HEK293 (cell line): Measurements from ENCODE around the gene FGA.

ENCODE experiments used
- CTCF ChIA-PET: fragments of 350-600 bp; formaldehyde crosslinking; extraction: SDS; loops from one replicate; lab custom pipeline; 2021; ENCODE audit warnings: antibody characterized with exemption; lab: Yijun Ruan, JAX
- POLR2A ChIA-PET: fragments of 300-600 bp; formaldehyde crosslinking; extraction: SDS; loops from one replicate; lab custom pipeline; 2020; ENCODE audit warnings: antibody characterized with exemption, inconsistent platforms; lab: Yijun Ruan, JAX
- H3K27ac ChIP-seq: fragments of 200-500 bp; sonication (Bioruptor generic); 2 replicates; pipeline ENCODE4 v1.5.1; 2014; ENCODE audit warnings: low read depth, low read length, control low read depth, inconsistent platforms; ENCODE audit errors: extremely low read depth
- H3K36me3 ChIP-seq, 2 experiments: fragments of 200-500 bp in 1 of 2; sonication (Bioruptor generic) in 1 of 2; 1 replicate in 1 of 2; 2 replicates in 1 of 2; pipeline ENCODE4 v1.5.1; 2014 to 2017; ENCODE audit warnings: inconsistent platforms in 2 of 2, low read length in 2 of 2; ENCODE audit not compliant: control insufficient read depth in 2 of 2, insufficient read depth in 1 of 2
- H3K4me1 ChIP-seq: fragments of 200-500 bp; sonication (Bioruptor generic); 2 replicates; pipeline ENCODE4 v1.5.1; 2014; ENCODE audit warnings: mild to moderate bottlenecking, low read length, inconsistent platforms; ENCODE audit not compliant: control insufficient read depth, insufficient read depth
- H3K4me3 ChIP-seq: 2 replicates; pipeline ENCODE4 v1.5.1; 2011; ENCODE audit warnings: low read depth, mild to moderate bottlenecking, control low read depth, low read length, moderate library complexity
- H3K9me3 ChIP-seq: fragments of 200-500 bp; sonication (Bioruptor generic); 2 replicates; pipeline ENCODE4 v1.5.1; 2014; ENCODE audit warnings: low read depth, low read length, inconsistent platforms; ENCODE audit not compliant: control insufficient read depth, insufficient read depth
- EGR2 ChIP-seq: fragments of 450-650 bp; formaldehyde crosslinking; IDR thresholded peaks from 2 replicates; pipeline ENCODE4 v1.5.1; 2016; ENCODE audit warnings: low read depth, missing biosample characterization, missing genetic modification characterization
- GLIS2 ChIP-seq: fragments of 450-650 bp; formaldehyde crosslinking; IDR thresholded peaks from 2 replicates; pipeline ENCODE4 v1.5.1; 2016; ENCODE audit warnings: missing biosample characterization, missing genetic modification characterization
- KLF1 ChIP-seq: fragments of 450-650 bp; formaldehyde crosslinking; IDR thresholded peaks from 2 replicates; pipeline ENCODE4 v1.5.1; 2016; ENCODE audit warnings: missing biosample characterization, missing genetic modification characterization
- REPIN1 ChIP-seq: fragments of 450-650 bp; formaldehyde crosslinking; IDR thresholded peaks from 2 replicates; pipeline ENCODE4 v1.5.1; 2017; ENCODE audit warnings: missing biosample characterization, missing genetic modification characterization, low read depth
- YY2 ChIP-seq: fragments of 450-650 bp; formaldehyde crosslinking; IDR thresholded peaks from 2 replicates; pipeline ENCODE4 v1.5.1; 2016; ENCODE audit warnings: missing biosample characterization, missing genetic modification characterization
- ZBTB21 ChIP-seq: fragments of 450-650 bp; formaldehyde crosslinking; IDR thresholded peaks from 2 replicates; pipeline ENCODE4 v1.5.1; 2017; ENCODE audit warnings: missing biosample characterization, missing genetic modification characterization
- ZFP3 ChIP-seq: fragments of 450-650 bp; formaldehyde crosslinking; IDR thresholded peaks from 2 replicates; pipeline ENCODE4 v1.5.1; 2016; ENCODE audit warnings: low read depth, missing biosample characterization, missing genetic modification characterization
- ZNF114 ChIP-seq: fragments of 450-650 bp; formaldehyde crosslinking; IDR thresholded peaks from 2 replicates; pipeline ENCODE4 v1.5.0; 2017; ENCODE audit warnings: missing biosample characterization, missing genetic modification characterization
- ZNF132 ChIP-seq: fragments of 450-650 bp; formaldehyde crosslinking; IDR thresholded peaks from 2 replicates; pipeline ENCODE4 v1.5.1; 2017; ENCODE audit warnings: missing biosample characterization, missing genetic modification characterization, borderline replicate concordance
- ZNF202 ChIP-seq: fragments of 450-650 bp; formaldehyde crosslinking; IDR thresholded peaks from 2 replicates; pipeline ENCODE4 v1.5.1; 2016; ENCODE audit warnings: missing biosample characterization, missing genetic modification characterization, borderline replicate concordance
- ZNF248 ChIP-seq: fragments of 450-650 bp; formaldehyde crosslinking; IDR thresholded peaks from 2 replicates; pipeline ENCODE4 v1.5.1; 2017; ENCODE audit warnings: missing biosample characterization, missing genetic modification characterization
- ZNF341 ChIP-seq: fragments of 450-650 bp; formaldehyde crosslinking; IDR thresholded peaks from 2 replicates; pipeline ENCODE4; 2016; ENCODE audit warnings: low read depth, missing biosample characterization, missing genetic modification characterization
- ZNF510 ChIP-seq: fragments of 450-650 bp; formaldehyde crosslinking; IDR thresholded peaks from 2 replicates; pipeline ENCODE4 v1.5.1; 2018; ENCODE audit warnings: mild to moderate bottlenecking, missing genetic modification characterization, missing biosample characterization; ENCODE audit not compliant: insufficient replicate concordance
- ZNF544 ChIP-seq: fragments of 450-650 bp; formaldehyde crosslinking; IDR thresholded peaks from 2 replicates; pipeline ENCODE4 v1.5.0; 2017; ENCODE audit warnings: missing biosample characterization, missing genetic modification characterization
- ZNF555 ChIP-seq: fragments of 450-650 bp; formaldehyde crosslinking; conservative IDR thresholded peaks from 2 replicates; pipeline ENCODE4 v1.5.1; 2017; ENCODE audit warnings: missing biosample characterization, mild to moderate bottlenecking, missing genetic modification characterization, inconsistent platforms
- ZNF660 ChIP-seq: fragments of 450-650 bp; IDR thresholded peaks from 2 replicates; pipeline ENCODE4 v1.5.1; 2018; ENCODE audit warnings: missing biosample characterization, mild to moderate bottlenecking, missing genetic modification characterization
- ZNF768 ChIP-seq: fragments of 450-650 bp; formaldehyde crosslinking; IDR thresholded peaks from 2 replicates; pipeline ENCODE4 v1.5.1; 2018; ENCODE audit warnings: missing biosample characterization, mild to moderate bottlenecking, missing genetic modification characterization
- TF ChIP-seq, protein P1 (sequence below): sonication (generic); formaldehyde crosslinking; IDR thresholded peaks from 2 replicates; pipeline ENCODE4 v1.8.1; 2022; ENCODE audit warnings: mild to moderate bottlenecking, moderate library complexity, missing genetic modification reagents
- TF ChIP-seq, protein P2 (sequence below): fragments of 450-650 bp; formaldehyde crosslinking; IDR thresholded peaks from 2 replicates; pipeline ENCODE4 v1.5.1; 2016; ENCODE audit warnings: missing biosample characterization, missing genetic modification characterization, borderline replicate concordance
- TF ChIP-seq, protein P3 (sequence below): IDR thresholded peaks from 2 replicates; pipeline ENCODE4 v1.6.1; 2011; ENCODE audit warnings: mild to moderate bottlenecking, low read depth, low read length, borderline replicate concordance
- TF ChIP-seq, protein P4 (sequence below): fragments of 450-650 bp; formaldehyde crosslinking; IDR thresholded peaks from 2 replicates; pipeline ENCODE4 v1.5.1; 2016; ENCODE audit warnings: missing biosample characterization, missing genetic modification characterization, low read depth

FGA gene

DNA sequence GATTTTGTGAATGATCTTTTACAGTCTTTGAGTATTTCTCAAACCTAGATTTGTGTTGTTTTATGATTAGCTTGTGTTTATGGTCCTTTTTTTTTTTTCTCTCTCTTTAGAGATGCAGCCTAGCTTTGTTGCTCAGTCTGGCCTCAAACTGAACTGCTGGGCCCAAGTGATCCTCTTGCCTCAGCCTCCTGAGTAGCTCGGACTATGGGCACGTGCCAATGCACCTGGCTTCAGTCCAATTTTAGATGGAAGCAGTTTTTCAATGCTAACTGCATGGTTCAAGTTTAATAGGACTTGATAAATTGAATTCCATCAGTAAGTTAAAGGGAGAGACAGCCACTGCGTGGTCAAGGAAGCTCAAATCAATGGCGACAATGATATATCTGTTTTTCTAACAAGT, 25.7 kb upstream of the FGA start (continued):
- no peak for TF ChIP-seq ZNF114
- no peak for TF ChIP-seq ZBTB21 (tag by site-specific recombination)
- TF ChIP-seq, protein P1, sequence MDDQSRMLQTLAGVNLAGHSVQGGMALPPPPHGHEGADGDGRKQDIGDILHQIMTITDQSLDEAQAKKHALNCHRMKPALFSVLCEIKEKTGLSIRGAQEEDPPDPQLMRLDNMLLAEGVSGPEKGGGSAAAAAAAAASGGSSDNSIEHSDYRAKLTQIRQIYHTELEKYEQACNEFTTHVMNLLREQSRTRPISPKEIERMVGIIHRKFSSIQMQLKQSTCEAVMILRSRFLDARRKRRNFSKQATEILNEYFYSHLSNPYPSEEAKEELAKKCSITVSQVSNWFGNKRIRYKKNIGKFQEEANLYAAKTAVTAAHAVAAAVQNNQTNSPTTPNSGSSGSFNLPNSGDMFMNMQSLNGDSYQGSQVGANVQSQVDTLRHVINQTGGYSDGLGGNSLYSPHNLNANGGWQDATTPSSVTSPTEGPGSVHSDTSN (CRISPR knock-in tag), result no peak
- TF ChIP-seq ZNF202 (tag by site-specific recombination), result no peak
- no peak for TF ChIP-seq GLIS2 (tag by site-specific recombination)
- TF ChIP-seq ZNF341, result no peak
- TF ChIP-seq, protein P2, sequence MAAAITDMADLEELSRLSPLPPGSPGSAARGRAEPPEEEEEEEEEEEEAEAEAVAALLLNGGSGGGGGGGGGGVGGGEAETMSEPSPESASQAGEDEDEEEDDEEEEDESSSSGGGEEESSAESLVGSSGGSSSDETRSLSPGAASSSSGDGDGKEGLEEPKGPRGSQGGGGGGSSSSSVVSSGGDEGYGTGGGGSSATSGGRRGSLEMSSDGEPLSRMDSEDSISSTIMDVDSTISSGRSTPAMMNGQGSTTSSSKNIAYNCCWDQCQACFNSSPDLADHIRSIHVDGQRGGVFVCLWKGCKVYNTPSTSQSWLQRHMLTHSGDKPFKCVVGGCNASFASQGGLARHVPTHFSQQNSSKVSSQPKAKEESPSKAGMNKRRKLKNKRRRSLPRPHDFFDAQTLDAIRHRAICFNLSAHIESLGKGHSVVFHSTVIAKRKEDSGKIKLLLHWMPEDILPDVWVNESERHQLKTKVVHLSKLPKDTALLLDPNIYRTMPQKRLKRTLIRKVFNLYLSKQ (tag by site-specific recombination), result no peak
- TF ChIP-seq REPIN1, result no peak
- TF ChIP-seq ZNF768 (tag by site-specific recombination), result no peak
- no peak for TF ChIP-seq ZNF660
- no peak for TF ChIP-seq YY2 (tag by site-specific recombination)

DNA sequence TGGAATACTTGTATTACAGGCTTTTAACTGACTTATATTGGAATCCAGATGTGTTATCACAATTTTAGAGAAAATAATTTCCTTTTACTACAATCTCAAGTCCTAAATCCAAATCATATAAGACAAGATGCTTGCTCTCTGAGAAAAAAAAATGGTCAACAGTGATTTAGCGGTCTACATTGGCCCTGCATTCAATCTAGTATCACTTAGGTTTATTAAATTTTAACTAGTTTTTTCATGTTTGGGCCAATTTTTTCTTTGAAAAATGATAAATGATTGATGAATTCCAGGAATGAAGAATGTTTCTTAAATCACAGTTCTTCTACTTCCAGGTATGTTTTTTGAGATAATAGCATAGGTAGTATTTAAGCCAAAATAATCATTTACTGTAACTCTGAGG, 24.7 kb upstream of the FGA start:
- Histone ChIP-seq H3K4me3 (no peak overlapping the region), H3K9me3 (no peaks in the 10 kb centered on the region), H3K4me1 (no peaks in the 10 kb centered on the region), H3K27ac (no peak overlapping the region), H3K36me3 (no peaks in the 10 kb centered on the region)
- TF ChIP-seq, protein P3, sequence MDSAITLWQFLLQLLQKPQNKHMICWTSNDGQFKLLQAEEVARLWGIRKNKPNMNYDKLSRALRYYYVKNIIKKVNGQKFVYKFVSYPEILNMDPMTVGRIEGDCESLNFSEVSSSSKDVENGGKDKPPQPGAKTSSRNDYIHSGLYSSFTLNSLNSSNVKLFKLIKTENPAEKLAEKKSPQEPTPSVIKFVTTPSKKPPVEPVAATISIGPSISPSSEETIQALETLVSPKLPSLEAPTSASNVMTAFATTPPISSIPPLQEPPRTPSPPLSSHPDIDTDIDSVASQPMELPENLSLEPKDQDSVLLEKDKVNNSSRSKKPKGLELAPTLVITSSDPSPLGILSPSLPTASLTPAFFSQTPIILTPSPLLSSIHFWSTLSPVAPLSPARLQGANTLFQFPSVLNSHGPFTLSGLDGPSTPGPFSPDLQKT, result no peak
- TF ChIP-seq ZNF510 (tag by site-specific recombination) (no peak), ZNF768 (tag by site-specific recombination) (no peak), ZNF248 (tag by site-specific recombination) (no peak), EGR2 (no peak), KLF1 (tag by site-specific recombination) (no peak), ZNF544 (tag by site-specific recombination) (no peak), ZFP3 (tag by site-specific recombination) (no peak), ZNF555 (tag by site-specific recombination) (no peak), ZNF132 (tag by site-specific recombination) (no peak)
- TF ChIP-seq, protein P4, sequence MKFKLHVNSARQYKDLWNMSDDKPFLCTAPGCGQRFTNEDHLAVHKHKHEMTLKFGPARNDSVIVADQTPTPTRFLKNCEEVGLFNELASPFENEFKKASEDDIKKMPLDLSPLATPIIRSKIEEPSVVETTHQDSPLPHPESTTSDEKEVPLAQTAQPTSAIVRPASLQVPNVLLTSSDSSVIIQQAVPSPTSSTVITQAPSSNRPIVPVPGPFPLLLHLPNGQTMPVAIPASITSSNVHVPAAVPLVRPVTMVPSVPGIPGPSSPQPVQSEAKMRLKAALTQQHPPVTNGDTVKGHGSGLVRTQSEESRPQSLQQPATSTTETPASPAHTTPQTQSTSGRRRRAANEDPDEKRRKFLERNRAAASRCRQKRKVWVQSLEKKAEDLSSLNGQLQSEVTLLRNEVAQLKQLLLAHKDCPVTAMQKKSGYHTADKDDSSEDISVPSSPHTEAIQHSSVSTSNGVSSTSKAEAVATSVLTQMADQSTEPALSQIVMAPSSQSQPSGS (tag by site-specific recombination), result no peak
- ChIA-PET POLR2A (no interaction called here), CTCF (interaction anchor here (20.9 kb wide), 1 partner anchor 60 kb away, joined by 429 read pairs; the partner anchor contains the start of genes FGB and PLRG1)
